DND-41 (cell line): ENCODE measurements around the gene ANKDD1B.

Source experiments
- CTCF ChIP-seq: IDR thresholded peaks from 2 replicates; pipeline ENCODE4 v1.5.1; 2012; ENCODE audit warnings: borderline replicate concordance, low read length, moderate library complexity, mild to moderate bottlenecking; ENCODE audit not compliant: poor library complexity, severe bottlenecking; ENCODE audit errors: extremely low read depth
- EZH2 ChIP-seq: IDR thresholded peaks from 3 replicates; pipeline ENCODE4 v1.6.1; 2012; ENCODE audit warnings: borderline replicate concordance, low read depth, mild to moderate bottlenecking, moderate library complexity, low read length, inconsistent platforms; ENCODE audit not compliant: severe bottlenecking

GRCh38 chr5:75567710-75568109 is 43.5 kb upstream of the ANKDD1B start:
- no peak for TF ChIP-seq EZH2
- no peak for TF ChIP-seq CTCF
